ENCODE results near the gene FEM1B.

Gene FEM1B

DNA sequence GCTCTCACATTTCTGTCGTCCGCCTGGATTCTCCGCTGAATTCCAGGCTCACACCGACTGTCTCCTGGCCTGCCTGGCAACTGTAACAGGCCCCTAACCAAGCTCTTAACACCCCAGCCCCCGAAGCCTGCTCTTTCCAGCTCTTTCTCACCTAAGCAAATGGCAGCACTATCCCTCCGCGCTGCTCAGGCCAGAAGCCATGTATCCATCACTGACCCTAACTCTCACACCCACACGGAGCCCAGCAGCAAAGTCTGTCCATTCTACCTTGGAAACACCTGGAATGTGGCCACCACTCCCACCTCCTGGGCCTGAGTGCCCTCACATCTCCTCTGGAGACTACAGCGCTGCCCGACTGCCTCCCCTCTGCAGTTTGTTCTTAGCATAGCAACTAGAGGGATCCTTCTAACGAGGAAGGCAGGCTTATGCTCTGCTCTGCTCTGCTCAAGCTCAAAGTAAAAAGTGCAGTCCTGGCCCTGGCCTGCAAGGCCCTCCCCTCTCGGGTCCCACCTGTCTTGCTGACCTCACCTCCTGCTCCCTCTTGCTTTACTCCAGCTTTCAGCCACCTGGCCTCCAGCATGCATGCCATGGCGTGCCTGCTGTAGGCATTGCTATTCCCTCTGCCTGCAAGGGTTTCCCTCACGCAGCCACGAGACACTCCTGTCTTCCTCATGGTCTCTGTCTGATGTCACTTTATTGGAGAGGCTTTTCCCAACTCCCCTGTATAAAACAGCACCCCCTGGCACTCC is 27.2 kb downstream of the FEM1B start:
- Histone ChIP-seq H3K9me3 (ENCODE audit: control insufficient read depth in 2 of 2, low read length in 2 of 2) (no peaks in the 10 kb centered on the region), H3K36me3 (ENCODE audit: control insufficient read depth in 2 of 2, insufficient read depth in 2 of 2, low read length in 2 of 2) (no peaks in the 10 kb centered on the region), H3K4me1 (ENCODE audit: control insufficient read depth in 2 of 2, insufficient read depth in 2 of 2, low read length in 2 of 2) (peaks cover 13 to 15% of the 10 kb centered on the region in 2 donors), H3K27me3 (ENCODE audit: control insufficient read depth in 2 of 2, insufficient read depth in 2 of 2, low read length in 2 of 2) (no peaks in the 10 kb centered on the region), H3K27ac (ENCODE audit: low read depth in 2 of 2, low read length in 2 of 2) (no peak overlapping the region), H3K9ac (ENCODE audit: low read depth in 1 of 2, low read length in 2 of 2) (no peak overlapping the region), H3K4me3 (ENCODE audit: low read length in 2 of 2) (no peak overlapping the region)

DNA sequence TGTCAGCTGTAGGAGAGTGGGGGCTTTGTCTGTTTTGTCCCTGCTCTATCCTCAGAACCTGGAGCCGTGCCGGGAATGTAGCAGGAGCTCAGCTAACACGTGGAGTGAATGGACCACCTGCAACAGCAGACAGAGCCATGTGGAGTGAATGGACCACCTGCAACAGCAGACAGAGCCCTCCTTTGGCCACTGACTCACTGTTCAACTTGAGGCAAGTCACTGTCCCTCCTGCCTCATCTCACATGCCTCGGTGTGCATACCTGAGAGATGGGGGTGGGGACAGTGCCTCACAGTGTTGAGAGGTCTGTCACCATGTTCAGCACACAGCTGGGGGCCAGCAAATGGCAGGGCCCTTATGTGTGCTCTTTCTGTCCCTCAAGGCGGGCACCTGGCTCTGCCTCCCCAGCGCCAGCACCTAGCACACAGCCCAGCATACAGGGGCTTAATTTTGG is 27.9 kb downstream of the FEM1B start:
- H3K27me3 ChIP-seq (ENCODE audit: control insufficient read depth in 2 of 2, insufficient read depth in 2 of 2, low read length in 2 of 2) = no peaks in the 10 kb centered on the region
- no peak overlapping the region for H3K9ac ChIP-seq (ENCODE audit: low read depth in 1 of 2, low read length in 2 of 2)
- no peak overlapping the region for H3K27ac ChIP-seq (ENCODE audit: low read depth in 2 of 2, low read length in 2 of 2)
- no peak overlapping the region for H3K4me3 ChIP-seq (ENCODE audit: low read length in 2 of 2)
- no peaks in the 10 kb centered on the region for H3K36me3 ChIP-seq (ENCODE audit: control insufficient read depth in 2 of 2, insufficient read depth in 2 of 2, low read length in 2 of 2)
- H3K9me3 ChIP-seq (ENCODE audit: control insufficient read depth in 2 of 2, low read length in 2 of 2) = no peaks in the 10 kb centered on the region
- peaks cover 8 to 9% of the 10 kb centered on the region in 2 donors for H3K4me1 ChIP-seq (ENCODE audit: control insufficient read depth in 2 of 2, insufficient read depth in 2 of 2, low read length in 2 of 2)

DNA sequence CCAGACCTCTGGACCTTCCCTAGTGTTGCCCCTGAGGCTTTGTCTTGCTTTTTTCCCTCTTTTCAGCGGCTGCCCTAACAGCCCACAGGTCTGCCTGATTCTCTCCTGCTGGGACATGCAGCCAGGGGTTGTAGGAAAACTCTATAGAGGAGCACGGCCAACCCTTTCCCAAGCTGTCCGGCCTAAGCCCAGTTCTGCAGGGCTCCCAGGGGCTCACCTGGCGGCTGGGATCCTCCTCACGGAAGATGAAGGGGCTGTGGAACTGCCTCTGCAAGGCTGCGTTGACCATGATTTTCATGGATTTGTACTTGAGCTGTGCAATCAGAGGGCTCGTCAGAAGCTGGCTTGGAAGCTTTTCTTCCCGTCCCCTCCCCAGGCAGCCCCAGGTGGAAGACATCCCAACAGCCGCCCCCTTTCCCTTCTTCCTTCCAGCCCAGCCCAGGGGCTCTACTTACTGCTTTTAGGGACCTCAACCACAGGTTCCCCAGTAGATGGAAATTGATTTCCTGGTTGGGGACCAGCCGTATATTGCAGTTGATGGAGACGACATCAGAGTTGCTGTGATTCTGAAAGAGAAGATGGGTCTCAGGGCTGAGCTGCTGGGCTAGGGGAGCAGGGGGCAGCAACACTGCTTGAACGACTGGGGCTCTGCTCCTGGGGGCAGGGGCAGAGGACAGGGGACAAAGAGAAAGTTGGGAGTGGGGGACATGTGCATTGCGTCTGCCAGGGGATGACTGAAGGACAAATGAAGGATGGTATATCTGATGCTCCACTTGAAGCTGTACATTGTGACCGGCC is 29.8 kb downstream of the FEM1B start:
- no peaks in the 10 kb centered on the region for H3K27me3 ChIP-seq (ENCODE audit: control insufficient read depth in 2 of 2, insufficient read depth in 2 of 2, low read length in 2 of 2)
- no peaks in the 10 kb centered on the region for H3K9me3 ChIP-seq (ENCODE audit: control insufficient read depth in 2 of 2, low read length in 2 of 2)
- no peak overlapping the region for H3K4me3 ChIP-seq (ENCODE audit: low read length in 2 of 2)
- no peak overlapping the region for H3K27ac ChIP-seq (ENCODE audit: low read depth in 2 of 2, low read length in 2 of 2)
- no peaks in the 10 kb centered on the region for H3K36me3 ChIP-seq (ENCODE audit: control insufficient read depth in 2 of 2, insufficient read depth in 2 of 2, low read length in 2 of 2)
- H3K4me1 ChIP-seq (ENCODE audit: control insufficient read depth in 2 of 2, insufficient read depth in 2 of 2, low read length in 2 of 2) = peaks cover 0 to 2% of the 10 kb centered on the region in 2 donors
- H3K9ac ChIP-seq (ENCODE audit: low read depth in 1 of 2, low read length in 2 of 2) = no peak overlapping the region

DNA sequence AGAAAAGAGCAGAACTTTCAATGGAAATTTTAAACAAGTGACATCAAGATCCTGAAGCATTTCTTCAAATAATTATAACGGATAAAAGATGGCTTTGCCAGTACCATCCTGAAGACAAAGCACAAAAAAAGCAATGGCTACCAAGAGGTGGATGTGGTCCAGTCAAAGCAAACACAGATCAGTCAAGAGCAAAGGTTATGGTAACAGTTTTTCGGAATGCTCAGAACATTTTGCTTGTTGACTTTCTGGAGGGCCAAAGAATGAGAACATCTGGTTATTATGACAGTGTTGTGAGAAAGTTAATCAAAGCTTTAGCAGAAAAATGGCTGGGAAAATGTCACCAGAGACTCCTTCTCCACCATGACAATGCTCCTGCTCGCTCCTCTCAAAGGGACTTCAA is 31.5 kb downstream of the FEM1B start:
- Histone ChIP-seq H3K27me3 (ENCODE audit: control insufficient read depth in 2 of 2, insufficient read depth in 2 of 2, low read length in 2 of 2) (no peaks in the 10 kb centered on the region), H3K4me3 (ENCODE audit: low read length in 2 of 2) (no peak overlapping the region), H3K36me3 (ENCODE audit: control insufficient read depth in 2 of 2, insufficient read depth in 2 of 2, low read length in 2 of 2) (no peaks in the 10 kb centered on the region), H3K9ac (ENCODE audit: low read depth in 1 of 2, low read length in 2 of 2) (no peak overlapping the region), H3K4me1 (ENCODE audit: control insufficient read depth in 2 of 2, insufficient read depth in 2 of 2, low read length in 2 of 2) (peaks cover 0 to 2% of the 10 kb centered on the region in 2 donors), H3K27ac (ENCODE audit: low read depth in 2 of 2, low read length in 2 of 2) (no peak overlapping the region), H3K9me3 (ENCODE audit: control insufficient read depth in 2 of 2, low read length in 2 of 2) (no peaks in the 10 kb centered on the region)

DNA sequence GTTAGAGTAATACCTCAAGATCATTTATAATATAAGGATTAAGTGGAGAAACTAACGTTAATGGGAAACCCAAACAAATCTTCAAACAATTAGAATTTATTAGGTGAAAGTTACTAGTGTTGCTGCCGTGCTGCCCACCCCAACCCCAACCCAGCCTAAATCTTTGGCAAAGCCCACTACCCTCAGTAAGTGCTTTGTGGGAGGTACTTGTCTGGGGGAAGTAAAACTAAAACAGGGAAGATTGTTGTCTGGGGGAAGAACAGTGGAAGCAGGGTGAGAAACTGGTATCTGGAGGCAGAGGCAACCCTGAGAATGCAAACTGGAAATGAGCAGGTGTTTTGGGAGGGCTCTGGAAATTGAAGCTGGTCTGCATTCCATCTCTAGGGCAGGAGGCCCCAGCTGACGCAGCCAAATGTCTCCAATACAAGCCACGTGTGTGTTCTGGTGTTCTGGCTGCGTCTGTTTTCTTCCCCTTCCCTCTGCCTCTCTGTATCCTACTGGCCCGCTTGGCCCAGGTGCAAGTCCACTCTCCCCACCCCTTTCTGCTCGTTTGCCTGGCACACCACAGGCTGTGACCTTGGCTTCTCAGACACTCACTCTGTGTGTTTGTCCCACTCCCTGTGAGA is 32.7 kb downstream of the FEM1B start:
- Histone ChIP-seq H3K9ac (ENCODE audit: low read depth in 1 of 2, low read length in 2 of 2) (no peak overlapping the region), H3K27me3 (ENCODE audit: control insufficient read depth in 2 of 2, insufficient read depth in 2 of 2, low read length in 2 of 2) (no peaks in the 10 kb centered on the region), H3K4me3 (ENCODE audit: low read length in 2 of 2) (no peak overlapping the region), H3K4me1 (ENCODE audit: control insufficient read depth in 2 of 2, insufficient read depth in 2 of 2, low read length in 2 of 2) (peaks cover 0 to 2% of the 10 kb centered on the region in 2 donors), H3K36me3 (ENCODE audit: control insufficient read depth in 2 of 2, insufficient read depth in 2 of 2, low read length in 2 of 2) (no peaks in the 10 kb centered on the region), H3K27ac (ENCODE audit: low read depth in 2 of 2, low read length in 2 of 2) (no peak overlapping the region), H3K9me3 (ENCODE audit: control insufficient read depth in 2 of 2, low read length in 2 of 2) (no peaks in the 10 kb centered on the region)

DNA sequence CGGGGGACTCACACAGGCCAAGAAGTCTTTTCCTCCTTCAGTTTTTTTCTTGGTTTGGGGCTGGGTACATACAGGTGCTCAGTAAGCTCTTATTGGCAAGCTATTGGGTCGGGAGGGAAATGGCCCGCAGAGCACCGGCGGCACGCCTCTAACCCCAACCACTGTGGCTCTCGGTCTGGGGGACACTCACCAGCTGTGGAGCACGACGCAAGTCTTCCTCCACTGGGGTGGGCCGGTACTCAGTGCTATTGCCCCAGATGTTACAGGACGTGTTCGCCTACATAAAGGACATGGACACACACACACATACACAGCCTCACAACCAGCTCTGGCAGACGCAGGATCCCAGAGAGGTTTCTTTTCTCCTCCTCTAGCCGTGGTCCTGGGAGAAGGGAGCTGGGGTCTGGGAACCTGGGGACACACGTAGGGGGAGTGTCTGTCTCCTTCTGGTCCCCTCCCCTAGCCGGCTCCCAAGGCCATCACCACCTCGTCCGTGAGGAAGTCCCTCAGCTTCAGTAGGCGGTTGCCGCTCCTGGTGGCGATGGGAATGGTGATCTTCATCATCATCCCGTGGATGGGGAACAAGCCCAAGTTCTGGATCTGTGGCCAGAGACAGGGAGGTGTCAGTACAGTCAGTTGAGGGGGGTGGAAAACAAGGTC is 33.4 kb downstream of the FEM1B start:
- no peaks in the 10 kb centered on the region for H3K36me3 ChIP-seq (ENCODE audit: control insufficient read depth in 2 of 2, insufficient read depth in 2 of 2, low read length in 2 of 2)
- no peak overlapping the region for H3K4me3 ChIP-seq (ENCODE audit: low read length in 2 of 2)
- H3K4me1 ChIP-seq (ENCODE audit: control insufficient read depth in 2 of 2, insufficient read depth in 2 of 2, low read length in 2 of 2) = peaks cover 0 to 2% of the 10 kb centered on the region in 2 donors
- no peaks in the 10 kb centered on the region for H3K27me3 ChIP-seq (ENCODE audit: control insufficient read depth in 2 of 2, insufficient read depth in 2 of 2, low read length in 2 of 2)
- H3K9ac ChIP-seq (ENCODE audit: low read depth in 1 of 2, low read length in 2 of 2) = no peak overlapping the region
- H3K27ac ChIP-seq (ENCODE audit: low read depth in 2 of 2, low read length in 2 of 2) = no peak overlapping the region
- H3K9me3 ChIP-seq (ENCODE audit: control insufficient read depth in 2 of 2, low read length in 2 of 2) = no peaks in the 10 kb centered on the region

DNA sequence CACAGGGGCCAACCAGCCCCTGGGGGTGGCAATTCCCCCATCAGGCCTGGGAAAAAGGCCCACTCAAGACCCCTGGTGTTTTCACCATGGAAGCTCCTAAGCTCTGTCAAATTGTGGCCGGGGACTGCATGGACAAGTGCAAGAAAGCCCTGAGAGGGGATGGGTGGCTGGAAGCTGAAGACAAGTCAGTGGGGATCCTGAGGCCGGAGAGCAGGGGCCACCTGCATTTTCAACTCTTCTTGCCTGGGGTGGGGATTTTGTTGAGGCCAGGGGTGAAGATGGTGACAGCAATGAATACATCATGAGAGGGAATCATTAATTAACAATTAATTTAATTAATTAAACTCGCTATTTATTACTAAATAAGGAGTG is 33.9 kb downstream of the FEM1B start:
- no peaks in the 10 kb centered on the region for H3K27me3 ChIP-seq (ENCODE audit: control insufficient read depth in 2 of 2, insufficient read depth in 2 of 2, low read length in 2 of 2)
- H3K4me3 ChIP-seq (ENCODE audit: low read length in 2 of 2) = no peak overlapping the region
- H3K4me1 ChIP-seq (ENCODE audit: control insufficient read depth in 2 of 2, insufficient read depth in 2 of 2, low read length in 2 of 2) = peaks cover 0 to 2% of the 10 kb centered on the region in 2 donors
- H3K27ac ChIP-seq (ENCODE audit: low read depth in 2 of 2, low read length in 2 of 2) = no peak overlapping the region
- H3K9ac ChIP-seq (ENCODE audit: low read depth in 1 of 2, low read length in 2 of 2) = no peak overlapping the region
- no peaks in the 10 kb centered on the region for H3K36me3 ChIP-seq (ENCODE audit: control insufficient read depth in 2 of 2, insufficient read depth in 2 of 2, low read length in 2 of 2)
- H3K9me3 ChIP-seq (ENCODE audit: control insufficient read depth in 2 of 2, low read length in 2 of 2) = no peaks in the 10 kb centered on the region

DNA sequence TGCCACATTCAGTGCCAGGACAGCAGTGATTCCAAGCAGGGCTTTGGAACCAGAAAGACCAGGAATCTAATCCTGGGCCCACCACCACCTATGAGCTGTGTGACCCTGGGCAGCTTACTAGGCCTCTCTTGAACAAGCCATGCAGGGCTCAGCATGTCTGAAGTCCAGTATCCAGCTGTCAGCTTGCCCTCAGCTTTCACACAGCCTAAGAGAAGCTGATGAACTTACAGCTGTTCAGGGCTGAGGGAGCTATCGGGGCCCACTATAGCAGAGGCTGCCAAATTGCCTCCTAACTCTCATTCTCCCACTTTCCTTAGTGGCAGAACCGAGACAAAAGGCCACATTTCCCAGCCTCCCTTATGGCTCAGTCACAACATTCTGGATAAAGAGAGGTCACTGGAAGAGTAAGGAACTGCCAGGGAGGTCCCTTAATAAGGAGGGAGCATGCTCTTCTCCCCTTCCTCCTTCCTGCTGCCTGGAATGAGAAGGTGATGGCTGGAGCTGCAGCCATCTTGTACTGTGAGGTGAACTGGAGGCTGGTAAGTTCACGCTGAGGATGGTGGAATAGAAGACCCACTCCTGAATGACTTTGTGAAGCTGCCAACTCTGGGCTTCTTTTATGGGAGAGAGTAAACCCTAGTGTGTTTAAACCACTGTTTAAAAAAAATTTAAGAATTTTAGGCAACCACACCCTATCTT is 34.5 kb downstream of the FEM1B start:
- H3K4me1 ChIP-seq (ENCODE audit: control insufficient read depth in 2 of 2, insufficient read depth in 2 of 2, low read length in 2 of 2) = peaks cover 0 to 2% of the 10 kb centered on the region in 2 donors
- H3K36me3 ChIP-seq (ENCODE audit: control insufficient read depth in 2 of 2, insufficient read depth in 2 of 2, low read length in 2 of 2) = no peaks in the 10 kb centered on the region
- H3K27ac ChIP-seq (ENCODE audit: low read depth in 2 of 2, low read length in 2 of 2) = no peak overlapping the region

DNA sequence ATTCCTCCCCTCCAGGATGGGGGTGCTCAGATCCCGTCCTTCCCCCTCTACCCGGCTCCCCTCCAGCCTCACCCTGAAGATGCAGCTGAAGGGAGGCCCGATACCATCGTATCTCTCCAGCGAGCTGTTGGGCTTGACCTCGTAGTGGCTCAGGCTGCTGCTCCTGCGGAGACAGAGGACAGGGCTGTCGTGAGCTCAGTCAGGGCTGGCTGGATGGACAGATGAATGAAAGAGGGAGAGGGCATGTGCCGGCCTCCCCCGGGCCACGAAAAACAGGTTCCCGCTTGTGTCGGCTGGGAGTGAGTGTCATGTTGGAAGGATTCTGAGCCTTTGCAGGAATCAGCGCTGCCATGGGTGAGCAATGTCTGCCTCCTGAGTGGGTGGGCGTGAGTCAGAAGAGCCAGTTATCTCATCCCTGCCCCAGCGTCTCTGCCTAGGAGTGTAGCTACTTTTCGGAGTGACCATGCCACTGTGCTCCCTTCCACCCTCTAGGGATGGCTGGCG is 35.2 kb downstream of the FEM1B start:
- Histone ChIP-seq H3K9me3 (ENCODE audit: control insufficient read depth in 2 of 2, low read length in 2 of 2) (no peaks in the 10 kb centered on the region), H3K27me3 (ENCODE audit: control insufficient read depth in 2 of 2, insufficient read depth in 2 of 2, low read length in 2 of 2) (no peaks in the 10 kb centered on the region), H3K36me3 (ENCODE audit: control insufficient read depth in 2 of 2, insufficient read depth in 2 of 2, low read length in 2 of 2) (no peaks in the 10 kb centered on the region), H3K4me3 (ENCODE audit: low read length in 2 of 2) (no peak overlapping the region), H3K9ac (ENCODE audit: low read depth in 1 of 2, low read length in 2 of 2) (no peak overlapping the region), H3K4me1 (ENCODE audit: control insufficient read depth in 2 of 2, insufficient read depth in 2 of 2, low read length in 2 of 2) (peaks cover 0 to 2% of the 10 kb centered on the region in 2 donors), H3K27ac (ENCODE audit: low read depth in 2 of 2, low read length in 2 of 2) (no peak overlapping the region)

More for the DNA sequence above, 34.5 kb downstream of the FEM1B start:
- no peak overlapping the region for H3K4me3 ChIP-seq (ENCODE audit: low read length in 2 of 2)
- no peak overlapping the region for H3K9ac ChIP-seq (ENCODE audit: low read depth in 1 of 2, low read length in 2 of 2)
- H3K27me3 ChIP-seq (ENCODE audit: control insufficient read depth in 2 of 2, insufficient read depth in 2 of 2, low read length in 2 of 2) = no peaks in the 10 kb centered on the region
- H3K9me3 ChIP-seq (ENCODE audit: control insufficient read depth in 2 of 2, low read length in 2 of 2) = no peaks in the 10 kb centered on the region

Measured in mucosa of rectum (tissue), 2 donors.